Retinal pigment epithelial cell (primary cell): ENCODE data around the gene SP3.

Experiments used
- DNase-seq: peaks from one replicate; pipeline ENCODE4 v3.0.0-alpha.2; 2010; ENCODE audit warnings: low read depth
- H3K4me3 ChIP-seq: 2 replicates; pipeline ENCODE4 v1.5.1; 2011; ENCODE audit warnings: mild to moderate bottlenecking, low read length, control low read depth, moderate library complexity
- CTCF ChIP-seq: conservative IDR thresholded peaks from 2 replicates; pipeline ENCODE4 v1.5.1; 2011; ENCODE audit warnings: low read depth, low read length, control low read depth, inconsistent platforms

Gene SP3

GRCh38 chr2:173935305-173935704, 29.9 kb downstream of the SP3 start:
- TF ChIP-seq CTCF: no peak
- no peak for DNase-seq
- no peak overlapping the region for H3K4me3 ChIP-seq

DNA sequence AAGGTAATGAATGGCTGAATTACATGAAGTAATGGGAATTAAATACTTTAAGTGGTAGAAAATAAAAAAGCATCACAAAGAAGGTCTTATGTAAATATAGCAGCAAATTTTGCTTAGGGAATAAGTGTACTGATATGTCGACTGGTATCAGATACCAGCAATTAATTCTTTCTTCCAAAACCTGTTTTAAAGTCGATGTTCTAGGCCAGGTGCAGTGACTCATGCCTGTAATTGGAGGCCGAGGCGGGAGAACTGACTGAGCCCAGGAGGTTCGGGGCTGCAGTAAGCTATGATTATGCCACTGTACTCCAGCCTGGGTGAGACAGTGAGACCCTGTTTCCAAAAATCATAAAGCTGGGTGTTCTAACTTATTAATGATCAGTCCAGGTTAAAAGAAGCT, 30.3 kb downstream of the SP3 start:
- H3K4me3 ChIP-seq: no peak overlapping the region
- no peak for TF ChIP-seq CTCF
- no peak for DNase-seq

DNA sequence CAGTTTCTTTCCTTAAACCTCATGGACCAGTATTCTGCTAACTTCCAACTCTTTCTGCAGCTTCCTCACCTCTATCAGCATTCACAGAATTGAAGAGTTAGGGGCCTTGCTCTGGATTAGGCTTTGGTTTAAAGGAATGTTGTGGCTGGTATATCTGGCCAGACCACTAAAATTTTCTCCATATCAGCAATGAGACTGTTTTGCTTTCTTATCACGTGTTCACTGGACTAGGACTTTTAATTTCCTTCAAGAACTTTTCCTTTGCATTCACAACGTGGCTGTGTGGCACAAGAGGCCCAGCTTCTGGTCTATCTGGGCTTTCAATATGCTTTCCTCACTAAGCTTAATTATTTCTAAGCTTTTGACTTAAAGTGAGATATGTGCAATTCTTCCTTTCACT, 33.4 kb downstream of the SP3 start:
- no peak overlapping the region for H3K4me3 ChIP-seq
- DNase-seq: no peak

GRCh38 chr2:173929441-173929840, 35.7 kb downstream of the SP3 start:
- no peak overlapping the region for H3K4me3 ChIP-seq
- no peak for DNase-seq
- no peak for TF ChIP-seq CTCF

More for the DNA sequence above, 33.4 kb downstream of the SP3 start:
- no peak for TF ChIP-seq CTCF

DNA sequence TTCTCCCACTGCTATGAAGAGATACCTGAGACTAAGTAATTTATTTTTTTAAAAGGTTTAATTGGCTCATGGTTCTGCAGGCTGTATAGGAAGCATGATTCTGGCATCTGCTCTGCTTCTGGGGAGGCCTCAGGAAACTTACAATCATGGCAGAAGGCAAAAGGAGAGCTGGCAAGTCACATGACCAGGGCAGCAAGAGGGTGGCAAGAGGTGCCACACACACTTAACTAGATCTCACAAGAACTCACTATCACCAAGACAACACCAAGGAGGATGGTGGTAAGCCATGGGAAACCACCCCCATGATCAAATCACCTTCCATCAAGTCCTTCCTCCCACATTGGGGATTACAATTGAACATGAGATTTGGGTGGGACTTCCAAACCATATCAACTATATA, 38.3 kb downstream of the SP3 start:
- no peak for TF ChIP-seq CTCF
- no peak overlapping the region for H3K4me3 ChIP-seq
- no peak for DNase-seq

DNA sequence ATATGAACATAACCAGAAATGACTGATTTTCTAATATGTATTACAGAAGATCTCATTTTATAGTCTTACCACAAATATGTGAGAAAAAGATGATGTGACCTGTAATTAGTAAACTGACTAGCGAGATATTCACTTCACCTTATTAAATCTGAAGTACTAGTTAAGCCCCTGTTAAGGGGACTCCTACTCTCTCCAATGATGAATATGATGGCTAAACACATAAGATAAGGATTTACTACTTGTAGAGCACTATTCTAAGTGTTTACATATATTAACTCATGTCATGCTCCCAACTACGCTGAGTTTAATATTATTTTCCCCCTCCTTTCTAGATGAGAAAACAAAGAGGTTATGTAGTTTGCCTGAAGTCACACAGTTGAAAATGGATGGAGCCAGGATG, 40.9 kb downstream of the SP3 start:
- no peak overlapping the region for H3K4me3 ChIP-seq
- DNase-seq: no peak
- TF ChIP-seq CTCF: no peak

DNA sequence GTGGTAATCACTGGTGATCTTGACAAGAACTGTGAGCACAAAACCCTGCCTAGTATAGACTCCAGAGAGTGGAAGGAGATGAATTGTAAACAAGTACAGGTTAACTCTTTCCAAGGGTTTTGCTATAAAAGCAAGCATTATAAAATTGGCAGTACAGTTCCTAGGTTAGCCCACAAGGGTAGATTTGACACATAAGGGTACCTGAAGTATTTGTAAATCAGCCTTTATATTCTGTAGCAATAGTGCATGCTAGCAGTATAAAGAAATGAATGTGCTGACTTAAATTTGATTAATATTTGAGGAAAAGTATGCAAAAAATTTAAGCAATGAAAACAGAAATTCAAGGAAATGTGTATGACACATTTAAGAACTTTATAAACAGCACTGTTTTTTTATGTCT, 42.4 kb downstream of the SP3 start:
- TF ChIP-seq CTCF: no peak
- H3K4me3 ChIP-seq: no peak overlapping the region
- no peak for DNase-seq
